GM19438 (cell line): Measurements from ENCODE around the gene ADGRB2.

Experiments used
- ATAC-seq: cut with Tn5 transposase; IDR thresholded peaks from one replicate; pipeline ENCODE4 v1.9.1; 2021; ENCODE audit warnings: low read depth; ENCODE audit not compliant: unreplicated experiment

Gene ADGRB2

GRCh38 chr1:31688233-31688918 is 75.8 kb downstream of the ADGRB2 start:
- ATAC-seq, result no peak

- ATAC-seq, result no peak
These were observed 76.5 kb downstream of the ADGRB2 start for GRCh38 chr1:31687601-31688000.

- no peak for ATAC-seq
These were observed 78.3 kb downstream of the ADGRB2 start for GRCh38 chr1:31685795-31686194.

- ATAC-seq, result no peak
These were observed 80.1 kb downstream of the ADGRB2 start for GRCh38 chr1:31683997-31684396.

- ATAC-seq, result no peak
These were observed 82.7 kb downstream of the ADGRB2 start for GRCh38 chr1:31681415-31681814.

- ATAC-seq, result no peak
These were observed 84.4 kb downstream of the ADGRB2 start for GRCh38 chr1:31679676-31680230.

GRCh38 chr1:31679091-31679490 is 85.0 kb downstream of the ADGRB2 start:
- no peak for ATAC-seq

GRCh38 chr1:31678681-31679080 is 85.5 kb downstream of the ADGRB2 start:
- no peak for ATAC-seq

- no peak for ATAC-seq
These were observed 86.2 kb downstream of the ADGRB2 start for GRCh38 chr1:31677949-31678348.

- ATAC-seq, result no peak
These were observed 86.7 kb downstream of the ADGRB2 start for GRCh38 chr1:31677401-31677800.
